ENCODE measurements around the gene MRM2.
A peak's percentile ranks its signal among the peaks of the same experiment; 100 is the strongest.

Gene MRM2

GRCh38 chr7:2244404-2244995, 2.5 kb upstream of the MRM2 start:
- H3K27me3 ChIP-seq (replicated peaks; ENCODE audit: insufficient read depth, low read length), result no peaks in the 10 kb centered on the region
- H3K4me3 ChIP-seq (ENCODE audit: low read length), result no peak overlapping the region
- H3K79me2 ChIP-seq (ENCODE audit: low read length), result peaks cover 32% of the 10 kb centered on the region
- 0 out of 2 replicates have a peak, but pooled peaks cover 1% of the 10 kb centered on the region for H3K36me3 ChIP-seq (replicated peaks; ENCODE audit: insufficient read depth, low read length)
- H3K27ac ChIP-seq (ENCODE audit: low read length), result no peak overlapping the region
- no peak overlapping the region for H3K9ac ChIP-seq (ENCODE audit: low read length)
- no peaks in the 10 kb centered on the region for H3K9me3 ChIP-seq (replicated peaks; ENCODE audit: insufficient read depth, low read length)
- H3K4me1 ChIP-seq (ENCODE audit: low read length), result peaks cover 21% of the 10 kb centered on the region
- H4K20me1 ChIP-seq (ENCODE audit: insufficient read depth, low read length), result no peaks in the 10 kb centered on the region
- no peaks in the 10 kb centered on the region for H3K9me2 ChIP-seq (replicated peaks; ENCODE audit: insufficient read depth, low read length)
- H2AFZ ChIP-seq (ENCODE audit: low read length), result no peak overlapping the region
- TF ChIP-seq EZH2 (optimal IDR thresholded peaks at IDR 0.05; ENCODE audit: low read depth, low read length) (no peak), CTCF (IDR thresholded peaks at IDR 0.05; ENCODE audit: low read length) (no peak), EZH2phosphoT487 (IDR thresholded peaks at IDR 0.05; ENCODE audit: low read length) (no peak)
- peaks cover 20% of the 10 kb centered on the region for H3F3A ChIP-seq (ENCODE audit: insufficient read depth, low read length)
- no peak overlapping the region for H3K4me2 ChIP-seq (ENCODE audit: low read depth, low read length)
- DNase-seq, result no peak

GRCh38 chr7:2243458-2243857, 1.5 kb upstream of the MRM2 start:
- Histone ChIP-seq H3K36me3 (replicated peaks; ENCODE audit: insufficient read depth, low read length) (peaks cover 7% of the 10 kb centered on the region; the same call in 1 of the 2 replicates), H3F3A (ENCODE audit: insufficient read depth, low read length) (peaks cover 10% of the 10 kb centered on the region), H3K9me2 (replicated peaks; ENCODE audit: insufficient read depth, low read length) (no peaks in the 10 kb centered on the region), H2AFZ (ENCODE audit: low read length) (no peak overlapping the region), H4K20me1 (ENCODE audit: insufficient read depth, low read length) (no peaks in the 10 kb centered on the region), H3K27ac (ENCODE audit: low read length) (no peak overlapping the region), H3K4me1 (ENCODE audit: low read length) (peaks cover 10% of the 10 kb centered on the region), H3K79me2 (ENCODE audit: low read length) (peaks cover 37% of the 10 kb centered on the region), H3K27me3 (replicated peaks; ENCODE audit: insufficient read depth, low read length) (no peaks in the 10 kb centered on the region), H3K9me3 (replicated peaks; ENCODE audit: insufficient read depth, low read length) (no peaks in the 10 kb centered on the region), H3K9ac (ENCODE audit: low read length) (no peak overlapping the region), H3K4me2 (ENCODE audit: low read depth, low read length) (peak overlapping the region; percentile 98; the same call in 1 of the 2 replicates), H3K4me3 (ENCODE audit: low read length) (0 out of 2 replicates have a peak overlapping the region, but pooled peaks have one; percentile 96)
- TF ChIP-seq EZH2 (optimal IDR thresholded peaks at IDR 0.05; ENCODE audit: low read depth, low read length) (no peak), CTCF (IDR thresholded peaks at IDR 0.05; ENCODE audit: low read length) (no peak), EZH2phosphoT487 (IDR thresholded peaks at IDR 0.05; ENCODE audit: low read length) (no peak)
- no peak for DNase-seq

- H3K4me1 ChIP-seq (ENCODE audit: low read length), result peaks cover 8% of the 10 kb centered on the region
- peaks cover 10% of the 10 kb centered on the region for H3F3A ChIP-seq (ENCODE audit: insufficient read depth, low read length)
- peak overlapping the region; percentile 39; the same call in 1 of the 2 replicates for H3K27ac ChIP-seq (ENCODE audit: low read length)
- H3K36me3 ChIP-seq (replicated peaks; ENCODE audit: insufficient read depth, low read length), result peaks cover 7% of the 10 kb centered on the region
- TF ChIP-seq EZH2 (optimal IDR thresholded peaks at IDR 0.05; ENCODE audit: low read depth, low read length) (no peak), EZH2phosphoT487 (IDR thresholded peaks at IDR 0.05; ENCODE audit: low read length) (no peak), CTCF (IDR thresholded peaks at IDR 0.05; ENCODE audit: low read length) (no peak)
- H3K9ac ChIP-seq (ENCODE audit: low read length), result peak overlapping the region; percentile 90
- no peaks in the 10 kb centered on the region for H4K20me1 ChIP-seq (ENCODE audit: insufficient read depth, low read length)
- peak overlapping the region; percentile 96 for H3K4me3 ChIP-seq (ENCODE audit: low read length)
- H3K4me2 ChIP-seq (ENCODE audit: low read depth, low read length), result peak overlapping the region; percentile 98
- DNase-seq, result peak; percentile 41
- H2AFZ ChIP-seq (ENCODE audit: low read length), result peak overlapping the region; percentile 70
- no peaks in the 10 kb centered on the region for H3K9me3 ChIP-seq (replicated peaks; ENCODE audit: insufficient read depth, low read length)
- no peaks in the 10 kb centered on the region for H3K9me2 ChIP-seq (replicated peaks; ENCODE audit: insufficient read depth, low read length)
- no peaks in the 10 kb centered on the region for H3K27me3 ChIP-seq (replicated peaks; ENCODE audit: insufficient read depth, low read length)
- H3K79me2 ChIP-seq (ENCODE audit: low read length), result peaks cover 37% of the 10 kb centered on the region
These were observed 780 bp upstream of the MRM2 start for GRCh38 chr7:2242541-2243429.
